T-helper 2 cell treated with Interferon-gamma antibody and Interleukin-4, amounts not matched to agents 100 ng/mL and 5 ng/mL, for 36 hours (primary cell): ENCODE results near the gene MECP2. TPM values are rescaled to one million over a fixed set of nuclear protein-coding genes. Genes with fewer than 3 reads are reported as not detected.
"Not testable (repeated sequence)": the region's sequence is repeated elsewhere in the genome, so short reads cannot be mapped to it uniquely, and the experiment has no call there.

Experiments
- intact Hi-C: fragments of 100-400 bp; cut with micrococcal nuclease; formaldehyde crosslinking; loops from one replicate; pipeline ENCODE4 v1.15.1; 2023
- total RNA-seq: library from RNA; stranded (reverse); gene quantifications from 2 replicates; pipeline ENCODE4 v1.2.3, GENCODE V29; 2022

MECP2 gene
- 56.7 and 61.9 TPM in 2 replicates for total RNA-seq

DNA sequence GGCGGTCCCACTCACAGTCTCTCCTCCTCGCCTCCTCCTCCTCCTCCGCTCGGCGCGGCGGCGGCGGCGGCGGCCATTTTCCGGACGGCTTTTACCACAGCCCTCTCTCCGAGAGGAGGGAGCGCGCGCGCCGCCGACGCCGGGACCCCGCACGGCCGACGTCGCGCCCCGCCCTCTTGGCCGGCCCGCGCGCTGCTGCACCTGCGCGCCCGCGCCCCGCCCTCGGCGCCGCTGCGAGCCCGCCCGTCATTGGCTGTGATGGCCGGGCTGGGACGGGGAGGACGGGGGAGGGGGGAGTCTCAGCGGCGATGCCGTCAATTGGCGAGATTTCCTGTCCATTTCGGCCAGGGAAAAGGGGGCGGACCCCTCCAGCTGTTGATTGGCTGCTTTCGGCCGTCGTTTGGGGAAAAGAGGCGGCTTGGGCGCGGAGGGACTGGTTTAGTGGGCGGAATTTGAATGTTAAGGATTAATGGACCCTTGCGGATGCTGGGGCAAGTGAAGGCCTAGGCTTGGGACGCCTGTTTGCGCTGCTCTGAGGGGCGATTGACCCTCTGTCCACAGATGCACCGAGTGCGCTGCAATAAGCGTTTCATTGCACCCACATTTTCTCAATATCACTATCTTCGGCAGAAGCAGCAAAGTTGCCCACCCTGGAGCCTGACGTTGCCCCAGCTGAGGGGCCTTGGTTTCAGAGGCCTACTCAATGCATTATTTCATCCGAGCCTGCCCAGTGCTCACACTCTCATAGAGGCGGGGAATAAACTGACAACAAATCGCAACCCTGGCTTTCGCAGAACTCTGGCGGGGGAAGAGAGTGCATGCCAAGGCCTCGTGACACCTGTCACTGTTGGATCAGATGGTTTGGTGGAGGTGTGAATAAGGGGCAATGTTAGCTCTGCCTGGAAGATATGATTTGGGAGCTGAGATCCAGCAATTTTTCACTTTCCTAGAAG is at the start of gene MECP2:
Gene MECP2 (minus strand): TSS at position 129 of the 953 bp plus-strand sequence.
- intact Hi-C loops: loop anchor here (2.0 to 10.0 kb wide), 2 partner anchors 39 to 113 kb away; no protein-coding TSS in a partner anchor

DNA sequence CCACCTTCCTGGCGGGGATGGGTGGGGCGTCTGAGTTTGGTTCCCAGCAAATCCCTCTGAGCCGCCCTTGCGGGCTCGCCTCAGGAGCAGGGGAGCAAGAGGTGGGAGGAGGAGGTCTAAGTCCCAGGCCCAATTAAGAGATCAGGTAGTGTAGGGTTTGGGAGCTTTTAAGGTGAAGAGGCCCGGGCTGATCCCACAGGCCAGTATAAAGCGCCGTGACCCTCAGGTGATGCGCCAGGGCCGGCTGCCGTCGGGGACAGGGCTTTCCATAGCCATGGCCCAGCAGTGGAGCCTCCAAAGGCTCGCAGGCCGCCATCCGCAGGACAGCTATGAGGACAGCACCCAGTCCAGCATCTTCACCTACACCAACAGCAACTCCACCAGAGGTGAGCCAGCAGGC is 46.5 kb upstream of the MECP2 start, which contains the start of gene OPN1LW:
Gene OPN1LW (plus strand): TSS at position 234 of the 400 bp plus-strand sequence. CDS start 41 bp downstream, at position 275.
- intact Hi-C loops: not testable (repeated sequence)

DNA sequence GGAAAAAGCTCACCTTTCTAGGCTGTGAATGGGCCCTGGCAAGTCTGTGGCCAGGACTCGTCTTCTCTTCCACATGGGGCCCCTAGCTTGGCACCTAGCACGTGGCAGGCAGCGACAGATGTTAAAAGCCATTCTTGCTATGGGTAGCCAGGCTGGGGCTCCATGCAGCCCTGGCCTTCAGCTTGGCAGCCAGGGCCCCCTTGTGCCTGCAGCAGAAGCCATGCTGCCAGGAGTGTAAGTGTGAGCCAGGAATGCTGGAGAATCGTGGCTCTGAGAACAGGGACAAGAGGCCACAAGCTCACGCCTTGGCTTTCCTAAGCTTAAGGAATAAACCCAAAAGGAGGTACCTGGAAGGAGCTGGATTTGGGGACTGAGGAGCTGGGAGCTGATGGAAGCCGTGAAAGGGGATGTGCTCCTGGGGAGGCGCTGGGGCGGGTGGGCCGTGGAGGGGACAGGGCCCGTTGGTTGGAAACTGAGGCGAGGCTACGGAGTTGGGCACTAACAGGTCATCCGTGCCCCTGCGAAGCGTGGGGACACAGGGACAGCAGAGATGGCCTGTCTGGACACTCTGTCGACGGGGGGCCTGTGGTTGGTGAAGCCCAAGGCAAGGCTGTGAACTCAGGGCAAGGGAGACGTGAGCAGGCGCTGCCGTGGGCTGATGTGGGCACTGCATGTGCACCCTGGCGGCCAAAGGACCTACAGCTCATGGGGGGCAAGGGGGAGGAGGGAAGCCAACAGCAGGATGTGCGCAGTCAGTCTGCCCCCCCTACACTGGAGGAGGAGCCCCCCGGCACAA is 45.6 kb upstream of the MECP2 start:
- intact Hi-C loops: no loop called here

DNA sequence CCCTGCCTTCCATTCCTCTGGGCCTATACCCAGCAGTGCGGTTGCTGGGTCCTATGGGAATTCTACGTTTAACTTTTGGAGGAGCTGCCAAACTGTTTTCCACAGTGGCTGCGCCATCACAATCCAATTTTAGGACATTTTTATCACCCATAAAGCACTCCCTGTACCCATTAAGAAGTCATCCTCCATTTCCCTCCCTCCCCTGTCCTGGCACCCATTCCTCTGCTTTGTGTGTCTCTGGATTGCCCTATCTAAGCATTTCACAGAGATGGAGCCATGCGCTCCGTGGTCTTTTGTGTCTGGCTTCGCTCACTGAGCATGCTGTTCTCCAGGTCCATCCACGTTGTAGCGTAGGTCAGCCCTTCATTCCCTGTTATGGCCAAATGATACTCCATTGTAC is 44.9 kb upstream of the MECP2 start:
- intact Hi-C loops: no loop called here

DNA sequence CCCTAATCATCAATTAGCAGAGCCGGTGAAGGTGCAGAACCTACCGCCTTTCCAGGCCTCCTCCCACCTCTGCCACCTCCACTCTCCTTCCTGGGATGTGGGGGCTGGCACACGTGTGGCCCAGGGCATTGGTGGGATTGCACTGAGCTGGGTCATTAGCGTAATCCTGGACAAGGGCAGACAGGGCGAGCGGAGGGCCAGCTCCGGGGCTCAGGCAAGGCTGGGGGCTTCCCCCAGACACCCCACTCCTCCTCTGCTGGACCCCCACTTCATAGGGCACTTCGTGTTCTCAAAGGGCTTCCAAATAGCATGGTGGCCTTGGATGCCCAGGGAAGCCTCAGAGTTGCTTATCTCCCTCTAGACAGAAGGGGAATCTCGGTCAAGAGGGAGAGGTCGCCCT is 43.2 kb upstream of the MECP2 start:
- intact Hi-C loops: no loop called here

DNA sequence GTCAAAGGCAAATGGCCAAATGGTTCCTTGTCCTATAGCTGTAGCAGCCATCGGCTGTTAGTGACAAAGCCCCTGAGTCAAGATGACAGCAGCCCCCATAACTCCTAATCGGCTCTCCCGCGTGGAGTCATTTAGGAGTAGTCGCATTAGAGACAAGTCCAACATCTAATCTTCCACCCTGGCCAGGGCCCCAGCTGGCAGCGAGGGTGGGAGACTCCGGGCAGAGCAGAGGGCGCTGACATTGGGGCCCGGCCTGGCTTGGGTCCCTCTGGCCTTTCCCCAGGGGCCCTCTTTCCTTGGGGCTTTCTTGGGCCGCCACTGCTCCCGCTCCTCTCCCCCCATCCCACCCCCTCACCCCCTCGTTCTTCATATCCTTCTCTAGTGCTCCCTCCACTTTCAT is 42.7 kb upstream of the MECP2 start:
- intact Hi-C loops: no loop called here

DNA sequence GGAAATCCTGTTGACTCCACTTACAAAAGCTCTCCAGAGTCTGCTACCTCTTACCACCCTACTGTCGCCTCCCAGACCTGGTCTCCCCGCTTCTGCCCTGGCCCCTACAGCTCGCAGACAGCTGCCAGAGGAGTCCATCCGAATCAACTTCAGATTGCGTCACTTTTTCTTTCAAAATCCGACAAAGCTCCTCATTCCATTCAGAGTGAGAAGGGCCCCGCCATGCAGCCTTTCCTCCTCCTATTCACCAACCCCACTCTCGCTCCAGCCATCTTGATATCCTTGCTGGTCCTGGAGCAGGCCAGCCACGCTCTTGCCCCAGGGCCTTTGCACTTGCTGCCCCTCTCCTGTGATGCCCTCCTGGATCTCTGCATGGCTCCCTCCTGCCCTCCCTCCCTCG is 41.3 kb upstream of the MECP2 start:
- intact Hi-C loops: no loop called here

DNA sequence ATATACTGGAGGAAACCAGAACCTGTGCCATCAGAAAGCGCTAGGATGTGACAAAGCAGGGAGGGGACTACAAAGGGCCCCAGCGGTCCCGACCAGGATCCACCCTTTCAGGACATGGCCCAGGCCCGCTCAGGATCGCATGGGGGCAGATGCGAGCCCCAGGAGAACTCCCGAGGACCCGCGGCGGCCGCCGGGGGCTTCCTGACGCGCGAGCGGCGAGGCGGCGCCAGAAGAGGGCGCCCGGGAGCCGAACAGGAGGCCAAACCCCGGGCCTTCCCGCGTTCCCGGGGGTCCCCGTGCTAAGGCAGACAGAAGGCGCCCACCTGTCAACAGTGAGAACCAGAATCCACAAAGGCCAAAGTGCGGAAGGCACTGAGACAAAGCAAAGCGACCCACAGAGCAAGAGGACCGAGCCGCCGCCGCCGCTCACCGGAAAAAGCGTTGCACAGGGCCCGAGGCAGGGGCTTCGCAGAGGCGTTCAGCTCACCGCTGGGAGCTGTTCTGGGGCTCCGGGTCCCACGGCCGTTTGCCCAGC is 39.2 kb upstream of the MECP2 start:
- intact Hi-C loops: loop anchor here (2.0 kb wide), 1 partner anchor 40 kb away; the partner anchor contains the start of gene MECP2

DNA sequence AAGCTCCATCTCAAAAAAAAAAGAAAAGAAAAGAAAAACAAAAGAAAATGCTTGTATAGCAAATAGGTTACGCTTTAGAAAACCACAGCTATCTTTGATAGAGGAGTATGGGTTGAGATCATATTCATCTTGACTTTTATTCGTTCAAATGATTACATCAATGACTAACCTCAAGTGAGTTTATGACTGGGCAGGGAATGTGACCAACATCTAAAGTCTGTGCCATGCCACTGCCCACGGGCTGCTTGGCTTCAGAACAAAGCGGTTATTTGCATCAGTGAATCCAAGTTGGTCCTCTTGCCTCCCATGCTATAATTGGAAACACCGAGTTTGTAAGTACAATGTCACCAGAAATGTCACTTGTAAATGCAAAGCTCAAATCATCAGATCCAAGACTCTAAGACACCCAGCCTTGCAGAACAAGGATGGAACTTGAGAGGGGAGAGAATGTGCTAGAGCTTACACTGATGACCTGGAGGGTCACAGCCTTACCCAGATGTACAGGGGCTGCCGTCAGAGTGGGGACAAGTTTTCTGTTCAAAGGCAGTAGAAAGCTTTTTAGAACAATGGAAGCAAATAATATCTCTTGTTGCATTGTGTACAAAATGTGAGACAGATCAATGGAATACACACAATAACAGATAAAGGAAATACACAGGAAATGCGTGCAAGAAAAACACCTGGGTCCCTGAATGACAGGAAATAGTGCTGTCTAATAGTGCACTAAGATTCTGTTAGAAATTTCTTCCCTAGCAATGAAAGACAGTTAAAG is 38.1 kb upstream of the MECP2 start:
- intact Hi-C loops: loop anchor here (2.0 kb wide), 1 partner anchor 39 kb away; the partner anchor contains the start of gene MECP2

DNA sequence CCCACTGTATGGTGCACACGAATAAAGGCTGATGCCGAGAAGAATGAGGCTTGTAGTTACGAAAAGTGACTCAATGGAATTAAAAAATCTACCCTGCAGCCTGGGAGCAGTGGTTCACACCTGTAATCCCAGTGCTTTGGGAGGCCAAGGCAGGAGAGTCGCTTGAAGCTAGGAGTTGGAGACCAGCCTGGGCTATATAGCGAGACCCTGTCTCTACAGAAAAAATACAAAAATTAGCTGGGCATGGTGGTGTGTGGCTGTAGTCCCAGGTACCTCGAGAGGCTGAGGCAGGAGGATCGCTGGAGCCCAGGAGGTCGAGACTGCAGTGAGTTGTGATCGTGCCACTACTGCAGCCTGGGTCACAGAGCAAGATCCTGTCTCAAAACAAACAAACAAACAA is 34.8 kb upstream of the MECP2 start:
- intact Hi-C loops: no loop called here

DNA sequence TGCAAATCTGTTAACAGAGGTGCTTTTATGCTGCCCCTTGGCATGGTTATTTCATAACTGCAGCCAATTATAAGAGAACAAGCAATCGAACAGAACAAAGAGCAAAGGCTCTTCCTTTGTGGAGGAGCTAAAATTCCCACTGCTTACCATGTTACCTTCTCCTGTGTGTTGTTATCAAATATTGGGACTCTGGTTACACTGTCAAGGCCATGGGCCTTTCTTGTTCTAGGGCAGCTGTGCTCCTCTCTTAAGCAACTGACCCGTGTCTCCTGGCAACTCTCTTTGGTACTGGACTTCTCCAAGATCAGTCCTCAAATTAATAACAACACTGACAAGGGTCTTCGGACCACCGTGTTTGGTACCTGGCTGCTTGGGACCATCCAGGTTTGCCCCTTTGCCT is 34.4 kb upstream of the MECP2 start:
- intact Hi-C loops: no loop called here

DNA sequence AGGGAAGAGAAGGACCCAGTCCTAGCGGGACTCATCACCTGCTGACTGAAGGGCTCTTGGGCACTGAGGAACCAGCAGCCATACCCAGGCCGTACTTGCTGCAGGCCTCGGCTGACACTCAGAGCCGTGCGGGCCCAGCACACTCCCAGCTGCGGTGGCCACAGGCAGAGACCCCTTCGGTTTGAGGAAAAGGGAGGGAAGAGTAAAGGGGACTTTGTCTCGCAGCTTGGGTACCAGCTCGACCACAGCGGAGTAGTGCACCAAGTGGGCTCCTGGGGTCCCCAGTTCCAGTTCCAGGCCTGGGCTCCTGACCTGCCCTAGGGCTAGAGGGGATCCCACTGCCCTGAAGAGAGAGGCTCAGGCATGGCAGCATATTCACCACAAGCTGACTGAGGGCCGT is 28.6 kb upstream of the MECP2 start:
- intact Hi-C loops: no loop called here

DNA sequence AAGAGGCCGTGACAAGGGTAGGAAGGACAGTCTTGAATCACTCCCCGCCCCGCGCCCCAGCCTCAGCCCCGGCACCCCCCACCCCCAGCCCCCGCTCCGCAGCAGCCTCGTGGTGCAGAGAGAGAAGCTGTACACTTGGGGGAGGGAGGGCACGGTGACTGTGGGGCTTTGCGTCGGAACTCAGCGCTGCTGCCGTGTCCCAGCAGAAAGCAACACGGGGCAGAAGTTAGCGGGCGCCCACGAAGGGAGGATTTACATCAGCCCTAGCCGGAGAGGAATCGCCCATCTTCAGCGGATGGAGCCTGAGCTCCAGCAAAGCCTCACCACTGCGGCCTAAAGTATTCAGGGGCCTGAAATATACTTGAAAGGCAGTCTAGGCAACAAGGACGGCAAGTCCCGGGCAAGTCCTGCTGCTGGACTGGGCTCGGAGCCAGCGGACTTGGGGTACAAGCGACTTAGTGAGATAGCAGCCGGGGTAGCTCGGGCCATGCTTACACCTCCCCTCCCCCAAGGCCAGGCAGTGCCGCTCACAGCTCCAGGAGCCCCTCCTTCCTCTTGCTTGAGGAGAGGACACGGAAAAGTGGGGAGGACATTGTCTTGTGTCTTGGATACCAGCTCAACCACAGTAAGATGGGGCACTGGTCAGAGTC is 28.0 kb upstream of the MECP2 start:
- intact Hi-C loops: no loop called here

DNA sequence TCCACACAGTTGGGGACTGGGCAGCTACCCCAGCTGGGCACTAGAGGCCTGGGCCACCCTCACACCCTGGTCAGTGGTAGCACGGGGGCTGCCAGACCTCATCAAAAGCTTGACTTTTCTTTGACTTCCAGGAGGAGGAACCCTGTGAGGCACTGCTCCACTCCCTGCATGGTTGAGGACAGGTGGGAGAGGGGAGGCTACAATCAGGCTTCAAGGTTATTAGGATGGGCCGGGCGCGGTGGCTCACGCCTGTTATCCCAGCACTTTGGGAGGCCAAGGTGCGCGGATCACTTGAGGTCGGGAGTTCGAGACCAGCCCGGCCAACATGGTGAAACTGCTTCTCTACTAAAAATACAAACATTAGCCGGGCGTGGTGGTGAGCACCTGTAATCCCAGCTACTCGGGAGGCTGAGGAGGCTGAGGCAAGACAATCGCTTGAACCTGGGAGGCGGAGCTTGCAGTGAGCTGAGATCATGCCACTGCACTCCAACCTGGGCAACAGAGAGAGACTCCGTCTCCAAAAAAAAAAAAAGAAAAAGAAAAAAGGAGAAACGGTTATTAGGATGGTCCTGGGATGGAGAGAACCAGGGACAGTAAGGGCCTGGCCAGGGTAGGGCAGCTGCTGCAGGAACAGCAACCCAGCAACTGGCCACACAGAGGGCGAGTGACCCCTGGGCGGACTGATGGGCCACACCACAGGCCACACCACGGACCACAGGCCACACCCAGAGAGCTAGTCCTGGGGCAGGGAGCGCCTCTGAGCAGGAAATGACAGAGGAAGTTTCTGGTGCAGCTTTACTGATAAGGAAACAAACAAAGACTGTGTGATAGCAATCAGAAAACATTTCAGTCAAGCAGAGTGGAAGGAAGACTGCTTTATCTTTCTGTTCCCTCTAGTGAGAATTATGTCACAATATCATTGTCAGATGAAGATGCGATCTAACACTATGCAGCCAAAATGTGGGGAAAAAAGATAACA is 26.0 kb upstream of the MECP2 start:
- intact Hi-C loops: no loop called here

DNA sequence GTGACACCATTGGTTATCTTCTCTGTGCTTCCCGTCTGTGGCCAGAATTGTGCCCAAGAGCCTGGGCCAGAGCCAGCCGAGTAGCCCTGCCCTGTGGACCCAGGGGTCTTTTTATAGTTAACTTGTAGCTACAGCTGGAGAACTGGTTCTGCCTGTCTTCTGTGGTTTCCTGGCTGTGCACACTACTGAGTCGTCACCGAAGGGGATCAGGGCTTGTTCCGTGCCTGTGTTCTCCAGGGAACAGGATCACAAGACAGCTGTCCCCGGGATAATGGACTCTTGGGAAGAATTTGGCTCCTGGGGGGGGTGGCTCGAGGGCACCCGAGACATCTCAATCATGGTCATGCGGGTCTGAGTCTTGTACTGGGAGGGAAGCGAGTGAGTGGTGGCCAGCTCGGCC is 24.4 kb upstream of the MECP2 start:
- intact Hi-C loops: no loop called here

DNA sequence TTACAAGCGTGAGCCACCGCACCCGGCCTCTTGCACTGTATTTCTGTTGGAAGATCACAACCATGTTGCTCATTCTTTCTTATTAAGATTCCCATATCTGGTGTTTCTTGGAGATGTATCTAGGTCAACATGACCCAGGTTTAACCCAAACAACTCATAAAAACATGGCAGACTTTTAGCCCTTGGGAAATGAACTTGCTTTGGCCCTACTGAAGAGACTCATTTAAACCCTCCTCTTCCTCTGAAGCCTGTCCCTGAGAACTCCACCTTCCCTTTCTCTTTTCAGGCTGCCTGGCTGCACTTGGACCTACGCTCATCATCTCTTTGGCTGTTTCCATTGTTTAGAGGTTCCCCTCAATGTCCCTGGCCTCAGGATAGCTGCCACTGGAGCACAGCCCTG is 23.7 kb upstream of the MECP2 start:
- intact Hi-C loops: no loop called here

DNA sequence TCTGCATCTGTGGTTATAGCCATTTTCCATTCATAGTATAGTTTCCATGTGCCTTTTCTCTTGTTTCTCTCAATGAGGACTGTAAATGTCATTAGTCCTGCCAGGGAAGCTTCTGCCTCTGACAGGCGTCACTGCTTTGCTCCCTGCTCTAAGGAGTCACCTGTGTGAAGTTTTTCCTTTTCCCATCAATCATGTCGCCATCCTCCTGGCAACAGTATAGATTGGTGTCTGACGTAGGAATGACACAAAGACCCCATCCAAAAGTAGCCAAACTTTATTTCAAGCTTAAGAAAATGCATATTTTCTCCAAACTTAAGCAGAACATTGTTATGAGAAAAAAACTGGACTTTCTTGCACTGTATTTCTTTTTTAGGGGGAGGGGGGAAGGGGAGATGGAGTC is 23.1 kb upstream of the MECP2 start:
- intact Hi-C loops: no loop called here

DNA sequence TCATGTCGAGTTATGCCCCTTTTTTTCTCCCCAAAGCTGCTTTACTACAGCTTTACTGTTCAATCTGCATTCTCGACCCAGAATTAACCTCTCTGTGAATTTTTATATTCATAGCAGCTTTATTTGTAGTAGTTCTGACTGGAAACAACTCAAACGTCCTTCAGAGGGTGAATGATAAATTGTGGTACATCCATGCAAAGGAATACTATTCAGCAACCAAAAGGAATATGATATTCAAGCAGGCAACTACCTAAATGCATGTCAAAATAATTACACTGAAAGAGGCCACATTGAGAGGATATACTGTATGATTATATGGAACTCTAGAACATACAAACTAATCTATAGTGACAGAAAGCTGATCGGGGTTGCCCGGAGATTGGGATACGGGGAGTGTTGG is 20.0 kb upstream of the MECP2 start:
- intact Hi-C loops: no loop called here
